GM20431 (cell line): Measurements from ENCODE around the gene LRRC43.

Experiments used
- in situ Hi-C: fragments of 300-500 bp; cut with MseI, MboI; formaldehyde crosslinking; loops from one replicate; pipeline ENCODE4 v1.15.0; 2020; ENCODE audit warnings: low sequenced_read_pairs; ENCODE audit not compliant: unreplicated experiment

The LRRC43 gene

DNA sequence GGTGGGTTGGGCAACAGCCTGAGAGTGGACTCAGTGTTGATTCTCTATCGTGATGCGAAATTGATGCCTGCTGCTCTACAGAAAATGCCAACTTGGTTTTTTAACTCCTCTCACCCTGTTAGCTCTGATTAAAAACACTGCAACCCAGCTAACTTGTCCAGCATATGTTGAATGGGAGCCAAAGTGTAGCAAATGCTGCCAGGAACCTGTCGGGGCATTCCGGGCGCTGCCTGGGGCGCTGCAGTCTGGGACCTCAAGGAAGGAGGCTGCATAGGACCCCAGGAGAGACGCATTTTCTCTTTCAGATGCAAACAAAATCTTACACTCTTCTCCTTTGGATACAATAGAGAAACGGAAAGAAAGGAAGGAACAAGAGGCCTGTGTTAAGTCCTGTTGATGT lies 24.5 kb downstream of the LRRC43 start:
- in situ Hi-C loops, result no loop called here

DNA sequence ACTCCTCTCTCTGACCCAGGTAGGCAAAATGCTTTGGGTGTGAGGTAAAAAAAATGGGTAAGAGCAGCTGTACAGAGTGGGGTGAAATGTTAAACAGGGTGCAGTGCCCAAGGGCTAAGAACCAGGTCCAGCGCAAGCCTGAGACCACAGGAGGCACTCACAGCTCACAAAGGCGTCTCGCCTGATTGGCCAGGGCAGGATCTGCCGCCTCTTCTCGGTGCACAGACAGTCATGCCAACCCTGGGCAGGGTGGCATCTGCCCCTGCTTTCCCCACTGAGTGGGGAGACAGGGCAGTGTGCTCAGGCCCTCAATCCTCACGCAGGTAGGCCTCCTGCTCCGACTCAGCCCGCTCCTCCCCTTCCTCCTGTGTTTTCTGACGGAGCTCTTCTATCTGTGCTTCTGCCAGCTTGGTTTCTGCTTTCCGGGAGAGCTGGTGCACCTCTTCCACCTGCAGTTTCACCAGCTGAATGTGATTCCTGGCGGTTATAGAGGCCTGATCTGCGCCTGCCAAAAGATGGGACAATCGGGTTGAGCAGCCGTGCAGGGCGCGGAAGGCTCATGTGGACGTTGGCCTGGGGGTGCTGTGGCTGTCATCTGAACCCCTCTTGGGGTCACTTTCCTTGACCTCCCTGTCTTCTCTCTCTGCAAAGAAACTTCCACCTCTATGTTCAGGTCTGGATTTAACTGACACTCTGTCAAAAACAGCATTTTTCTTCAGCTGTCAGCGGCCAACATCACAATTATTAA lies 25.3 kb downstream of the LRRC43 start:
- in situ Hi-C loops, result no loop called here

DNA sequence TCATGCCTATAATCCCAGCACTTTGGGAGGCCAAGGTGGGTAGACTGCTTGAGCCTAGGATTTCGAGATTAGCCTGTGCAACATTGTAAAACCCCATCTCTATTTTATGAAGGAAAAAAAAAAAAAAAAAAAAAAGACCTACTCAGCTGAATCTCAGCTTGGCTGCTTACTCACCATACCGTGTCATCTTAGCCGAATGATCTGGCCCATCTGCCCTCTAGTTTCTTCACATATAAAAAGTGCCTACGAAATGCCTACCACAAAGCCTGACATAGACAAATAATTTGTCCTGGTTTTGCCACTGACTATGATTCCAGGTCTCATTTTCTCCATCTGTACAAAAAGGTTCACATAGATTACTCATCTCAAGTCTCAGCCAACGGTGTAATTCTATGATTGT lies 32.8 kb downstream of the LRRC43 start:
- in situ Hi-C loops, result no loop called here

DNA sequence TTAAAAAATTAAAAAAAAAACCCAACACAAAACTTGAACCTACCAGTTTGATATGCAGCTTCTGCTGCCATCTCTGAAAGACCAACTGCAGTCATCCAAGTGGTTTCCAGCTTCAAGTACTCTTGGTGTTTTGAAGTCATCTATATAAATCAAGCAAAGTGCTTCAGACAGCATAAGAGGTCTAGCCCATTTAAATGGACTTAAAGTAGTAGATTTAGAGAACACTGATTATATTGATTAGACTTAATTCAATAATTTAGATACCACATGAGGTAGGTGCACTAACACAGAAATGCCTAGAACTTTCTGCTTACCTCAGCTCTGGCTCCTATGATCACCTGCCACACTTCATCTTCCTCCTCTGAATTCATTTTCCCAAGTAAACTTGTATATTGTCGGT lies 33.5 kb downstream of the LRRC43 start:
- in situ Hi-C loops, result no loop called here

DNA sequence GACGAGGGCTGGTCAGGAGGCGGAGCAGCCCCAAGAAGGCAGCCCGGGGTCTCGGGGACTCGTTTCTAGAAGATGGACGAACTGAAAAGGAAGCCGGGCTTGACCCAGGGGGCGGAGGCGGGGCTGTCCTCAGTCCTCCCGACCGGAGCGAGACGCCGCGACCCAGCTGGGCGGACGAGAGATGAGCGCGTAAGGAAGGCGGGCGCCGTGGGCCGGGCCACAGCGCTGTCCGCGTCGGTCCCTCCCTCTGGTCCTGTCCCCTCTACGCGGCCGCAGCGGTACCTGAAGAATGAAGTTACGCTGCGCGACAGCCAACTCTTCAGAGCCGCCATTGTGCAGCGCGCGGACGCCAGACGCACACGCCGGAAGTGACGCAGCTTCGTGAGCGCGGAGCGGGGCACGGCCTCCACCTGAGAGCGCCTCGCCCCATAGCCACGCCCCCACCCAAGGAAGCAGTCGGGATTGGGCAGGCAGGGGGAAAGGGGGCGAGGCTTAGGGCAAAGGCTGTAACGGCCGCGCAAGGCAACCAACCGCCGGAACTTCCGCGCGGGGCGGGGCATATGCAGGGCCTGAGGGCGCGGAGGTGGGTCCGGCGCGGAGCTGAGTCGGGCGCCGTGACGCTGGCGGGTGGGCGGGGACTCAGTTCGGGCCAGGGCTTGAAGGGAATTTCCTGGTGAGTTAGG lies 42.9 kb downstream of the LRRC43 start, which contains the start of gene DIABLO:
Gene DIABLO (minus strand): TSS at position 370 of the 683 bp plus-strand sequence. CDS start 38 bp downstream, at position 332.
- in situ Hi-C loops, result no loop called here

DNA sequence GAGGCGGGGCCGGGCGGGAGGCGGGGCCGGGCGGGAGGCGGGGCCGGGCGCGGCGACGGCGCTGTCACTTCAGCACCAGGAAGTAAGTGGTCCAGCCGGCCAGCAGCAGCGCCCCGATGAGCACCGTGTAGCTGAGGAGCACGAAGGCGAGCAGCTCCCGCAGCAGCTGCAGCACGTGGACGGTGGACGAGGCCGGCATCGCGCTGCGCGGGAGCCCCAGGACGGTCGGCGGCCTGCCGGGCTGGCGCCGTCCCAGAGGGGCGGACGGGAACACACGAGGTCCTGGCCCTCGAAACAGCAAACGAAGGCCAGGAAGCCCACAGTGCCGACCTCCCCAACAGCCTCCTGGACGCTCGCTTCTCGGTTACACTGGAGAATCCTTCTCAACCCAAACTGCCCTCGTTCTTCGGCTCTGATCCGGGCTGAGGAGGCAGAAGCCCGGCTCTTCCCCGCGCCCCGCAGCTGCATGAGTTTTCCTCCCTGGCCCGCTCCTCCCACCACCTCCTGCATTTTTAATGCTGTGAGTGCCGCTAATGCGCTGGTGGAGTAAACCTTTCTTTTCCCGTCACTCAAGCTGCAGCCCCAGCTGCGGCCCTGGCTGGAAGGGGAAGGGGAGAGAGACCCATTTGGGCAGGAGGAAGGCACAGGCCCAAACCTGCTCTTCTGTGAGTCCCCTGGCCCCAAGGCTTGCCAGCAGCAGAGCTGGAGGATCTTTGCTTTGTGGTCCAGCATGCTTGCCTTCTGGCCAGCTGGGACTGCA lies 43.6 kb downstream of the LRRC43 start:
- in situ Hi-C loops, result no loop called here

DNA sequence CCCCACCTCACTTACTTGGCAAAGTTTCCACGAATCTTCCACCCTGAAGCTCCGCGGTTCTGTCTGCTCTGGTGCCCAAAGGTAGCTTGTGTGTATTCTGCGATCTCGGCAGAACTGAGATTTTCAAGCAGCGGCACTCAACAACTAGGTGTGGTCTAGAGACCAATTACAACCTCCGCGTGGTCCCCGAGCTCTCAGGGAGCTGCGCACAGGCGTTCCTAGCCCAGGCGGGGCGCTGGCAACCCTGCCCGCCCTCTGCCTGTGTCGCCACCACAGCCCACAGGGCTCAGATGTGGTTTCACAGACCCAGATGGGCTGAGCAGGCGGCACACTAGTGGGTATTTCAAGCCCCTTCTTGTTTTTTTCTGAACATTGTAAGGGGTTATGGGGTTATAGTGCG lies 44.4 kb downstream of the LRRC43 start:
- in situ Hi-C loops, result no loop called here

DNA sequence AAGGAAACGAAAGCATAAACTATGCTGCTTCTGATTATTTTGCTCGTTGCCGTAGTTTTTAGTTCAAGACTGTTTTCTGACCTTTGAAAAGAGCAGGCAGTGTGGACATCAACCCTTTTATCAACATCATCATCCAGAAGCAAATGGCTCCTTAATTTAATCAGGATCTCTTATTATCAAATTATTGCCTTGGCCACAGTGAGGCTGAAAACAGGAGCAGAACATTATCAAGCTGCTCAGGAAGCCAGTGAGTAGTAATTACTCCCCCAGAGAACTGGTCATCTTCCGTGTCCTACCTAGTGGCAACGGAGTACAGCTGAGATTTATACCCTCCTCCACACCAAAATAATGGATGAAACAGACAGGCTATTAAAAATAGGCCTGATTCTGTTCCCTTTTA lies 45.2 kb downstream of the LRRC43 start:
- in situ Hi-C loops, result no loop called here

DNA sequence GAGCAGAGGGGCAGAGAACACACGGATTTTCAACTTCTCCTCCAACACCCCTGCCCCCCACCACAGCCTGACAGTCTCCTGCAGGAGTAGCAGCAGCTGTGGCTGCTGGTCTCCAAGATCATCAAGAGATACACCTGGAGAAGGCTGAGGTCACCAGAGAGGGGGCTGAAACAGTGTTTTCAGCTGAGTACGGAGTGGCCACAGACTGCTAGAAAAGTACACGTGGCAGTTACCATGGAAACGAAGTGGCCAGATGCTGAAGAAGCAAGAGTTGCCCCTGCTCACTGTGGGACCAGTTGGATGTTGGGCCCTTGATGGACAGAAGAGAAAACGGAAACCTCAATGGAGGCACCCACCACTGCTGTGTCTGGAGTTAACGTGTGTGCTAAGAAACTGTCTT lies 47.9 kb downstream of the LRRC43 start:
- in situ Hi-C loops, result no loop called here

DNA sequence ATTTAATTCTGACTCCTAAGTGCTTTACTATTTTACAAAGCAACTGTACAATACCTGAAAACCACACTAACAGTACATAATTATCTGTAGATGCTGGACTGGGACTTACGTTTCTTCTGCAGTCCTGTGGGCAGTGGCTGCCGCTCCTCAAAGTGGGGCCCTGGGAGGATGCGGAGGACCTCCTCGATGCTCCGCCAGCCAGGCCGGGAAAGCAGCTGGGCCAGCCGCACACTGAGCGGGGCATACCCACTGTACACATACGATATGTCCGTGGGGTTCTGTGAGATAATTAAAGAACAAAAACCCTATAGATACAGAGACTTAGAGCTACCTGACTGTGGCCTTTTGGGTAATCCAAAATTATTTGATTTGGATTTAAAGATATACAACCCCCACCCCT lies 49.8 kb downstream of the LRRC43 start:
- in situ Hi-C loops, result no loop called here

DNA sequence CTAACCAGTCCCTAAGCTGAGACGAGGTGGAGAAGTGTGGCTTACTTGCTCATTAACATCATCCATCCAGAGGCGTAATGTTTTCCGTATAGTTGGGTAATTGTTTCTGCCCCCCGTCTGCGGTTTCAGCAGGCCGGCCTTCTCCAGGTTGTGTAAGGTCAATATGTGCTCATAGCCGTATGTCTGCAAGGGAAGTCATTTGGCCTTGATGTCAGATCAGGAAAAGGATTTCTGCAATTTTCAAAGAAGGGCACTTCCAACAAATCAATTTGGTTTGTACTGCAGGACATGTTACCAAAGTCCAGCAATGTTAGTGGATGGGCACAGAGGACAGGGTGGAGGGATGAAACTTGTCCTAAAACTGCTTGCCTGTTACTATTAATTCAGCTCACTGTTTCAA lies 52.8 kb downstream of the LRRC43 start:
- in situ Hi-C loops, result no loop called here

DNA sequence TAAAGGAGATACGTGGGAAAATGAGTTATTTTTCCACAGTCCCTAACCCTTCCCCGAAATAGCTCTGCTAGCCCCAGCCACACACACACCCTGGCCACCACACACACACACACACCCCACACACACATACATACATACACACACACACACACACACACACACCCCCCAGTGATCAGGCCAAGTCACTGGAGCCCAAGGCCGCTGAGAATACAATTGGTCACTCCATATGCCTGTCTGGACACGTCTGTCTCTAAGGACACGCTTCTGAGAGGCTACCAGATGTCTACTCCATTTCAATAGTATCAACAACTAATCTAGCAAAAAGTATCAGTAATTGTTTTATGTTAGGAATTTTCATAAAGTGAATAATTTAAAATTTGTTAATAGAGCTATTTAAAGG lies 55.9 kb downstream of the LRRC43 start:
- in situ Hi-C loops, result no loop called here

DNA sequence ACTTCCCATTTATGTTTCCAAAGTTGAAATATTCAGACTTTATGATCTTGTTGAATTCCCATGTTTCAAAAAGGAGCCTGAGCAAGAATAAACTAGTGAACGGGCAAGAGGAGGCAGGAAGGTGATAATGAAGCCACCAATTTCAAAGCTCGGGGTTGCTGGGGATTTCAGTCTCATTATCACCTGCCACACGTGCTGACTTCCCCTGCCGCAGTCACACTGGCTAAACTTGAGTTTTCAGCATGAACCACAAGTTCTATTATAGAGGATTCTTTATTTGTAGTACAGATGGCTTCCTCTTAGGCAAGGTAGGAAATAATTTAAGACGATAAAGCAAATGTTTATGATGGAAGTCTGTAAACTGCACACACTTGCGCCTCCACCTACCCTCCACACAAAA lies 61.0 kb downstream of the LRRC43 start:
- in situ Hi-C loops, result no loop called here

DNA sequence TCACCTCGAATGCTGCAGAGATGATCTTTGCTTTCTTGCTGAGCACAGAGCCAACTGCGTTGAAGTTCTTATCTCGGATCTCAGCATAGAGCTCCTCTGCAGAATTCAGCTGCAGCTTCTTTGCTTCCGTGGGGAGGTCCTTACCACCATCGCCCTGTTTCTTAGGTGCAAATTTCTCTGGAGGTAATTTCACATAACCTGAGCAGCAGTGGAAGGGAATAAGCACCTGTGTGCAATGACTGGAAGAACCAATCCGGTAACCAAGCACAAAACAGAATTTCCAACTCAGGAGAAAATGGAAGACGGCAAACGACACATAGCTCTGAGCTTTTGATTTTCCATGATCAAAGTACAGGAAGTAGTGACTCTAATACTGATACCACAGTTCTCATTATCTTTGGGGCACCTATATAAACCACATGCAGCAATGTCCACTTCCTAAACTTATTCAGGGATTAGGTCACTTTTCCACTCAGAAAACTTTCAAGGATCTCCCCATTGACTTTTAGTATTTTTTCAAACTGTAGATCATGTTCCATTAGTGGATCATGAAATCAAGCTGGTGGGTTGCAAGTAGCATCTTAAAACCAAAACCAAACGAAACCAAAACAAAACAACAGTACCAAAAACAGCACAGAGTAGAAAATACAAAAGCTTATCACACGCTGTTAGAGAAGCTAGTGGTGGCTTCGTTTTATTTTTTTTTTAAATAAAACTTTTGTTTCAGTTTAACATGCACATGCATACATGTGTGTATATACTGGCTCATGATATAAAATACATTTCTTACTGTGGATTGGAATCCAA lies 61.8 kb downstream of the LRRC43 start:
- in situ Hi-C loops, result no loop called here

DNA sequence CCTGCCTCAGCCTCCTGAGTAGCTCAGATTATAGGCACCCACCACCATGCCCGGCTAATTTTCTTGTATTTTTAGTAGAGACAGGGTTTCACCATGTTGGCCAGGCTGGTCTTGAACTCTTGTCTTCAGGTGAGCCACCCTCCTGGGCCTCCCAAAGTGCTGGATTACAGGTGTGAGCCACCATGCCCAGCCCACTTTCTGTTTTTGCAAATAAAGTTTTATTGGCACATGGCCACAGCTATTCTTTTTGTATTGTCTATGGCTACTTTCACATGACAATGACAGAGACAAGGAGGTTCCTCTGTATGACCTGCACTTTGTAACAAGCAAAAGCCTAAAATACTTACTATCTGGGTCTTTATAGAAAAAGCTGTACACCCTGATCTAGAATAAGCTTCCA lies 62.6 kb downstream of the LRRC43 start:
- in situ Hi-C loops, result no loop called here

DNA sequence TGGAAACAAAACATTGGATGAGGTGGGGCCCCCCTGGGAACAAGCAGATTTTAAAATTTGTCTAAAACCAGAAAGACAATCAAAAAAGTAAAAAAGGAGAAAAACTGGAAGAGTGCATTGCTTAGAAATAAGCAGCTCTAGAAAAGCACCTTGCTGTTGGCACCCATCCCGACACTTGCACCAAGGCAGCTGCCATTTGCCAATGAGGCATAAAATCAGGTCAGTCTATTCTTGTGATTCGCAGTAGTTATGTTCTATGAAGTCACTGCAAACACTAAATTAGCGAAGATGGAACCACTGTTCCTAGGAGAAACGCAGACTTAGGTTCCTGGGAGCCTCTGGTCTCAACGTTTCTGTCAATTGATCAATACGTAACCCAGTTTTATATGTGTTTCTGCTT lies 67.1 kb downstream of the LRRC43 start:
- in situ Hi-C loops, result no loop called here

DNA sequence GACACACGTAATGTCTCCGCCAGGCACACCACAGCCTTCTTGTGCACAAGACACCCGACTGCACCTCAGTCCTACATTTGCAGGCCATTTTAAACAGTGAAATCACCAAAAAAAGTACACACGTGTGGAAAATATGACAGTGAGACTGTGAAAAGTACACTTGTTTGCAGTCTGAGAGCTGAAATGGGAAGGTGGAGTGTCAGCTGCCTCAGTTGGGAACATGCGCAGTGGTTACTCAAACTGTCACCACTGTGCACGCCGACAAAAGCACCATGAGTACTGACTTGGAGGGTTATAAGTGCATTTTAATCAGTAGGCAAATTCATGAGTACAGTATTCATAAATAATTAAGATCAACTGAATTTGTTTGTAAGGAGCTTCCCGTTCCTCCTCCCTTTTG lies 67.6 kb downstream of the LRRC43 start:
- in situ Hi-C loops, result no loop called here
